GM19023 (cell line): Measurements from ENCODE around the gene ZNF862.

Source experiments
- ATAC-seq: cut with Tn5 transposase; IDR thresholded peaks from one replicate; pipeline ENCODE4 v1.9.1; 2021; ENCODE audit warnings: mild to moderate bottlenecking, moderate library complexity; ENCODE audit not compliant: unreplicated experiment

ZNF862 gene

GRCh38 chr7:149844445-149844844 is 6.3 kb downstream of the ZNF862 start:
- no peak for ATAC-seq

GRCh38 chr7:149845257-149845980 is 7.2 kb downstream of the ZNF862 start:
- no peak for ATAC-seq

GRCh38 chr7:149846021-149846420 is 7.8 kb downstream of the ZNF862 start:
- no peak for ATAC-seq

GRCh38 chr7:149846436-149847046 is 8.4 kb downstream of the ZNF862 start:
- ATAC-seq: no peak

- ATAC-seq: no peak
Measured at GRCh38 chr7:149849174-149849573, 11.0 kb downstream of the ZNF862 start.

GRCh38 chr7:149850007-149850594 is 11.9 kb downstream of the ZNF862 start:
- ATAC-seq: no peak

GRCh38 chr7:149850716-149851115 is 12.5 kb downstream of the ZNF862 start:
- no peak for ATAC-seq

- no peak for ATAC-seq
Measured at GRCh38 chr7:149851449-149851848, 13.3 kb downstream of the ZNF862 start.

- ATAC-seq: no peak
Measured at GRCh38 chr7:149853157-149853556, 15.0 kb downstream of the ZNF862 start.

GRCh38 chr7:149854611-149855360 is 16.6 kb downstream of the ZNF862 start:
- no peak for ATAC-seq

GRCh38 chr7:149855361-149856305 is 17.5 kb downstream of the ZNF862 start:
- ATAC-seq: no peak

GRCh38 chr7:149856583-149856982 is 18.4 kb downstream of the ZNF862 start:
- no peak for ATAC-seq

GRCh38 chr7:149859369-149859768 is 21.2 kb downstream of the ZNF862 start:
- no peak for ATAC-seq

- no peak for ATAC-seq
Measured at GRCh38 chr7:149859876-149860275, 21.7 kb downstream of the ZNF862 start.

- no peak for ATAC-seq
Measured at GRCh38 chr7:149860821-149861727, 22.9 kb downstream of the ZNF862 start.

GRCh38 chr7:149861728-149862045 is 23.5 kb downstream of the ZNF862 start:
- ATAC-seq: no peak

GRCh38 chr7:149862156-149862555 is 24.0 kb downstream of the ZNF862 start:
- no peak for ATAC-seq

- ATAC-seq: no peak
Measured at GRCh38 chr7:149863500-149863899, 25.3 kb downstream of the ZNF862 start.

- no peak for ATAC-seq
Measured at GRCh38 chr7:149864023-149864422, 25.8 kb downstream of the ZNF862 start.

GRCh38 chr7:149864751-149865150 is 26.6 kb downstream of the ZNF862 start:
- ATAC-seq: no peak
